ENCODE measurements around the gene ID2. TPM values are rescaled to one million over a fixed set of nuclear protein-coding genes. Genes with fewer than 3 reads are reported as not detected.

Gene ID2
- total RNA-seq, 1 donor from 2014 or later = 11.6 TPM

DNA sequence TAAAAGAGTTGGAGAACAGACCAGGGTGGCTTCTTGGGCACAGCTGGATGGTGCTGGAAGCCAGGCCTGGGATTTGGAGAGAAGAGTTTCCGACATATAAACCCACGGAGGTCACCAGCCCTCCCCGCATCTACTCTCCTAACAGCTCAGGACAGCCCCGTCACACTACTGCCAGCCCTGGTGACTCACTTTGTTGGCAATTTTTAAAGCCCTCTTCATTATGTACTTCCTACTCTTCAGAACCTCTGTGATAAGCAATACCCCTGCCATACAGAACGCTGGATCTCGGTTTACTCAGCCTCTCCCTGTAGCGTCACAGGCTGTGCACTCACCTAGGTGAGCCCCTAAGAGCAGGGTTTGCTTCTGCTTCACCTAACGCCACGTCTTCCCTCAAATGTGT lies 48.1 kb downstream of the ID2 start:
- peak; percentile 57 for DNase-seq (ENCODE audit: low read depth)

GRCh38 chr2:8732601-8733000 lies 50.7 kb downstream of the ID2 start:
- no peak for FAIRE-seq

More for the DNA sequence above, 48.1 kb downstream of the ID2 start:
- TF ChIP-seq, protein P1, sequence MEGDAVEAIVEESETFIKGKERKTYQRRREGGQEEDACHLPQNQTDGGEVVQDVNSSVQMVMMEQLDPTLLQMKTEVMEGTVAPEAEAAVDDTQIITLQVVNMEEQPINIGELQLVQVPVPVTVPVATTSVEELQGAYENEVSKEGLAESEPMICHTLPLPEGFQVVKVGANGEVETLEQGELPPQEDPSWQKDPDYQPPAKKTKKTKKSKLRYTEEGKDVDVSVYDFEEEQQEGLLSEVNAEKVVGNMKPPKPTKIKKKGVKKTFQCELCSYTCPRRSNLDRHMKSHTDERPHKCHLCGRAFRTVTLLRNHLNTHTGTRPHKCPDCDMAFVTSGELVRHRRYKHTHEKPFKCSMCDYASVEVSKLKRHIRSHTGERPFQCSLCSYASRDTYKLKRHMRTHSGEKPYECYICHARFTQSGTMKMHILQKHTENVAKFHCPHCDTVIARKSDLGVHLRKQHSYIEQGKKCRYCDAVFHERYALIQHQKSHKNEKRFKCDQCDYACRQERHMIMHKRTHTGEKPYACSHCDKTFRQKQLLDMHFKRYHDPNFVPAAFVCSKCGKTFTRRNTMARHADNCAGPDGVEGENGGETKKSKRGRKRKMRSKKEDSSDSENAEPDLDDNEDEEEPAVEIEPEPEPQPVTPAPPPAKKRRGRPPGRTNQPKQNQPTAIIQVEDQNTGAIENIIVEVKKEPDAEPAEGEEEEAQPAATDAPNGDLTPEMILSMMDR (IDR thresholded peaks at IDR 0.05; ENCODE audit: insufficient read depth, low read length, severe bottlenecking) = no peak
- Histone ChIP-seq H3K4me3 (ENCODE audit: low read depth, low read length) (no peak overlapping the region), H3K36me3 (ENCODE audit: control insufficient read depth, insufficient read depth, low read length) (peaks cover 11% of the 10 kb centered on the region), H3K27me3 (ENCODE audit: control insufficient read depth, insufficient read depth, low read length) (no peaks in the 10 kb centered on the region)
- FAIRE-seq = no peak

More at GRCh38 chr2:8732601-8733000, 50.7 kb downstream of the ID2 start:
- Histone ChIP-seq H3K36me3 (ENCODE audit: control insufficient read depth, insufficient read depth, low read length) (peaks cover 14% of the 10 kb centered on the region), H3K4me3 (ENCODE audit: low read depth, low read length) (no peak overlapping the region), H3K27me3 (ENCODE audit: control insufficient read depth, insufficient read depth, low read length) (no peaks in the 10 kb centered on the region)
- TF ChIP-seq, protein P1 (IDR thresholded peaks at IDR 0.05; ENCODE audit: insufficient read depth, low read length, severe bottlenecking) = no peak
- DNase-seq (ENCODE audit: low read depth) = no peak

Other genes with a start within 250 kb of the ID2 start
- 45.3 and 58.2 TPM in 2 replicates for gene KIDINS220, start 155.6 kb downstream of the ID2 start, total RNA-seq